LNCAP (cell line): ENCODE results near the gene CYP26C1.

Experiments used
- TF ChIP-seq, protein P1 (sequence below): fragments of 450-650 bp; IDR thresholded peaks from 2 replicates; pipeline ENCODE4 v1.5.1; 2017; ENCODE audit warnings: mild to moderate bottlenecking

The CYP26C1 gene

DNA sequence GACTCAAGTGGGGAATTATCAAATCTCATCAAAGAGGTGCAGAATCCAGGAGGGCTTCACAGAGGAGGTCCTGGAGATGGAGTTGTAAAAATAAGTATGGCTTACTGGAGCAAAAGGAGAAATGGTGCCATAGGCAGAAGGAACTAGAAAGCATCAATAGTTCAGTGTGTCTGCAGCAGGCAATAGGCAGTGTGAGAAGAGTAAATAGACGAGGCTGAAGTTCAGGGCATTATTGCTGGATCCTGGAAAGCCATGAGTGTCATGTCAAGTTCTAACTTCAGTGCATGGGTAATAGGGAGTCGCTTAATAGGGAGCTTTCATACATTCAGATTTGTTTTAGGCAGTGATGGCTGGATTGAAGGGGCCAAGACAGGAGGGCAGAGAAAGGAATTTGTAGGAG is 52.4 kb downstream of the CYP26C1 start:
- TF ChIP-seq, protein P1, sequence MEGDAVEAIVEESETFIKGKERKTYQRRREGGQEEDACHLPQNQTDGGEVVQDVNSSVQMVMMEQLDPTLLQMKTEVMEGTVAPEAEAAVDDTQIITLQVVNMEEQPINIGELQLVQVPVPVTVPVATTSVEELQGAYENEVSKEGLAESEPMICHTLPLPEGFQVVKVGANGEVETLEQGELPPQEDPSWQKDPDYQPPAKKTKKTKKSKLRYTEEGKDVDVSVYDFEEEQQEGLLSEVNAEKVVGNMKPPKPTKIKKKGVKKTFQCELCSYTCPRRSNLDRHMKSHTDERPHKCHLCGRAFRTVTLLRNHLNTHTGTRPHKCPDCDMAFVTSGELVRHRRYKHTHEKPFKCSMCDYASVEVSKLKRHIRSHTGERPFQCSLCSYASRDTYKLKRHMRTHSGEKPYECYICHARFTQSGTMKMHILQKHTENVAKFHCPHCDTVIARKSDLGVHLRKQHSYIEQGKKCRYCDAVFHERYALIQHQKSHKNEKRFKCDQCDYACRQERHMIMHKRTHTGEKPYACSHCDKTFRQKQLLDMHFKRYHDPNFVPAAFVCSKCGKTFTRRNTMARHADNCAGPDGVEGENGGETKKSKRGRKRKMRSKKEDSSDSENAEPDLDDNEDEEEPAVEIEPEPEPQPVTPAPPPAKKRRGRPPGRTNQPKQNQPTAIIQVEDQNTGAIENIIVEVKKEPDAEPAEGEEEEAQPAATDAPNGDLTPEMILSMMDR = no peak

DNA sequence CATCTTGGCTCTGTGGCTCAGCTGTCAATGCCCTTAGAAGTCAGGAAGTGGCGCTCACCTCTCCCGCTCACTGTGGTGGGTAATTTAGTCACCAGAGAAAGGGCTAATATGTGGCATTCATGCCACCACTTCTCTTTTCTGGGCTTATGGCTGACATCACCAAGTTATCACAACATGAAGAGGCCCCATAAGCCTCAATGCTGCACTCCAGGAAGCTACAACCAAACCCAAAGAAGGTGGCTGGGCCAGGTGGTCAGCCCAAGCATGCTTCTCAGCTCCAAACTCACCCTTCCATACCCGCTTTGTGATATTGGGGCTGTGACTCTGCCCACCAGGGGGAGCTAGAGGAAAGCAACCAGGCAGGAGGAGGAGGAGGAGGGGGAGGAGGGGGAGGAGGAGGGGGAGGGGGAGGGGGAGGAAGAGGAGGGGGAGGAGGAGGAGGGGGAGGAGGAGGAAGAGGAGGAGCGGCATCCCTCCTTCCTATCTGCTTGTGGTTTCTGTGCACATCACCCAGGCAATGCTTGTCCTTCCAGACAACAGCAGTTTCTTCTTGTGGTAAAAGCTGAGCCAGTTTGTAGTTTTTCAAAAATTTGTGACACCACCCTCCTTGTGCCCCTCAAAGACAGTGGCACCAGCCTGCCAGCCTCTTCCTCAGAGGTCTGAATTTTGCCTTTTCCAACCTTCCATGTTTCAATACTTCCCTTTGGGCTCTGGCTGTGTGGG is 55.2 kb downstream of the CYP26C1 start:
- TF ChIP-seq, protein P1 = peak; percentile 58
